Neural cell (in vitro differentiated cells): ENCODE data around the gene ZNF638.

Source experiments
- CTCF ChIP-seq: fragments of 450-650 bp; IDR thresholded peaks from 2 replicates; pipeline ENCODE4 v1.5.1; 2014; ENCODE audit warnings: antibody characterized with exemption, mild to moderate bottlenecking, moderate library complexity; ENCODE audit not compliant: poor library complexity, severe bottlenecking
- EP300 ChIP-seq: fragments of 450-650 bp; conservative IDR thresholded peaks from 2 replicates; pipeline ENCODE4 v1.6.1; 2014; ENCODE audit warnings: antibody characterized with exemption, mild to moderate bottlenecking, moderate library complexity; ENCODE audit not compliant: poor library complexity, severe bottlenecking
- EZH2 ChIP-seq: fragments of 200-600, 300-800 bp; shearing (Covaris generic), sonication (generic); IDR thresholded peaks from 2 replicates; pipeline ENCODE4 v1.6.1; 2014; ENCODE audit warnings: antibody characterized with exemption, low read length, borderline replicate concordance, mild to moderate bottlenecking; ENCODE audit not compliant: insufficient read depth, poor library complexity, severe bottlenecking
- MXI1 ChIP-seq: fragments of 450-650 bp; conservative IDR thresholded peaks from 2 replicates; pipeline ENCODE4 v1.6.1; 2014; ENCODE audit warnings: antibody characterized with exemption, mild to moderate bottlenecking; ENCODE audit not compliant: poor library complexity, severe bottlenecking
- POLR2AphosphoS5 ChIP-seq: IDR thresholded peaks from 2 replicates; pipeline ENCODE4 v1.6.1; 2012
- SMC3 ChIP-seq: fragments of 450-650 bp; conservative IDR thresholded peaks from 2 replicates; pipeline ENCODE4 v1.6.1; 2014; ENCODE audit warnings: antibody characterized with exemption, mild to moderate bottlenecking, moderate library complexity; ENCODE audit not compliant: poor library complexity
- TF ChIP-seq, protein P1 (sequence below): IDR thresholded peaks from 2 replicates; pipeline ENCODE4 v1.6.1; 2012; ENCODE audit warnings: borderline replicate concordance

- no peak for TF ChIP-seq POLR2AphosphoS5
- TF ChIP-seq CTCF, result no peak
- TF ChIP-seq, protein P1, sequence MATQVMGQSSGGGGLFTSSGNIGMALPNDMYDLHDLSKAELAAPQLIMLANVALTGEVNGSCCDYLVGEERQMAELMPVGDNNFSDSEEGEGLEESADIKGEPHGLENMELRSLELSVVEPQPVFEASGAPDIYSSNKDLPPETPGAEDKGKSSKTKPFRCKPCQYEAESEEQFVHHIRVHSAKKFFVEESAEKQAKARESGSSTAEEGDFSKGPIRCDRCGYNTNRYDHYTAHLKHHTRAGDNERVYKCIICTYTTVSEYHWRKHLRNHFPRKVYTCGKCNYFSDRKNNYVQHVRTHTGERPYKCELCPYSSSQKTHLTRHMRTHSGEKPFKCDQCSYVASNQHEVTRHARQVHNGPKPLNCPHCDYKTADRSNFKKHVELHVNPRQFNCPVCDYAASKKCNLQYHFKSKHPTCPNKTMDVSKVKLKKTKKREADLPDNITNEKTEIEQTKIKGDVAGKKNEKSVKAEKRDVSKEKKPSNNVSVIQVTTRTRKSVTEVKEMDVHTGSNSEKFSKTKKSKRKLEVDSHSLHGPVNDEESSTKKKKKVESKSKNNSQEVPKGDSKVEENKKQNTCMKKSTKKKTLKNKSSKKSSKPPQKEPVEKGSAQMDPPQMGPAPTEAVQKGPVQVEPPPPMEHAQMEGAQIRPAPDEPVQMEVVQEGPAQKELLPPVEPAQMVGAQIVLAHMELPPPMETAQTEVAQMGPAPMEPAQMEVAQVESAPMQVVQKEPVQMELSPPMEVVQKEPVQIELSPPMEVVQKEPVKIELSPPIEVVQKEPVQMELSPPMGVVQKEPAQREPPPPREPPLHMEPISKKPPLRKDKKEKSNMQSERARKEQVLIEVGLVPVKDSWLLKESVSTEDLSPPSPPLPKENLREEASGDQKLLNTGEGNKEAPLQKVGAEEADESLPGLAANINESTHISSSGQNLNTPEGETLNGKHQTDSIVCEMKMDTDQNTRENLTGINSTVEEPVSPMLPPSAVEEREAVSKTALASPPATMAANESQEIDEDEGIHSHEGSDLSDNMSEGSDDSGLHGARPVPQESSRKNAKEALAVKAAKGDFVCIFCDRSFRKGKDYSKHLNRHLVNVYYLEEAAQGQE, result no peak
- no peak for TF ChIP-seq EP300
- no peak for TF ChIP-seq EZH2
- TF ChIP-seq SMC3, result no peak
- TF ChIP-seq MXI1, result no peak
These were observed 4.8 kb downstream of the ZNF638 start for GRCh38 chr2:71336384-71336783.
